Measurements from ENCODE around the gene SDK1. TPM values are rescaled to one million over a fixed set of nuclear protein-coding genes. Genes with fewer than 3 reads are reported as not detected.

The SDK1 gene
- total RNA-seq, 2 experiments from 2014 or later, result 0.10 to 0.17 TPM

DNA sequence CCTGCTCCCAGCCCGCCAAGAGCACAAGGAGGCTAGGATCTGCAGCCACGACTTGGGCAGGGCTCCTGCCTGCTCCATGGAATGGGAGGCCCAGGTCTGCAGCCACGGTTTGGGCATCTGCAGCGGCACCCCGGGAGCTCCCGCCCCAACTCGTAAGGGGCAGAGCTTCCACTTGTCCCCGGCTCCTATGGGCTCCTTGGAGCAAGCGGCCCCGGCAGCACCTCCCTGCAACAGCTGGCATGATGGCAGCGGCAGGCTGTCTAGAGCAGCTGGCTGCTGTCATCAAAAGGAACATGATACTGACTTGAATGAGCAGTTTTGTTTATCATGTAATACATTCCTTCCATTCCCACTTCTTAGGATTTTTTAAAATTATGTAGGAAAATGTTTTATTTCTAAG, 697.0 kb downstream of the SDK1 start:
- no peaks in the 10 kb centered on the region for H3K36me3 Mint-ChIP-seq (ENCODE audit: low read depth)
- no peak for DNase-seq
- H3K4me3 Mint-ChIP-seq, result no peak overlapping the region
- H3K27me3 Mint-ChIP-seq, result no peaks in the 10 kb centered on the region
- H3K27ac Mint-ChIP-seq, result no peak overlapping the region
- POLR2A ChIA-PET, result no interaction called here
- H3K9me3 Mint-ChIP-seq, result no peaks in the 10 kb centered on the region
- CTCF ChIA-PET, result no interaction called here
- H3K4me1 Mint-ChIP-seq, result no peaks in the 10 kb centered on the region

DNA sequence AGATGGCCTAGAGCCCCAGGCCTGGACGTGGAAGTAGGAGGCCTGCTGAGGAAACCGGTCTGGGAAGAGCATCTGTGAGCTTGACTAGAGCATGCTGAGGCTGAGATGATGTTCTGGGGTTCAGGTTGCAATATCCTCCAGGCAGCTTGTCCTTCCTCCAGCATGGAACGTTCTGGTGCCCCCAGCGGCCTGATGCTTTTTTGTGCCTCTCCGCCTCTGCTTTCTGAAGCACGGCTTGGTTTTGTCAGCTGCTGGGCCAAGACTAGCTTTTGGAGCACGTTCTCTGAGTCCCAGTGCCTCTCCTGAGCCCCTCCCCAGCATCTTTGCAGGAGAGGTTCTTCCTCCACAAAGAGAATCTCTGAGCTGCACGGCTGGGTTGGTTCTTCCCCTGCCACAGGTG, 699.1 kb downstream of the SDK1 start:
- H3K27ac Mint-ChIP-seq, result no peak overlapping the region
- H3K9me3 Mint-ChIP-seq, result no peaks in the 10 kb centered on the region
- POLR2A ChIA-PET, result no interaction called here
- H3K36me3 Mint-ChIP-seq (ENCODE audit: low read depth), result no peaks in the 10 kb centered on the region
- H3K4me3 Mint-ChIP-seq, result no peak overlapping the region
- H3K27me3 Mint-ChIP-seq, result no peaks in the 10 kb centered on the region
- CTCF ChIA-PET, result interaction anchor here (0.5 to 0.6 kb wide), 2 partner anchors 95 to 1056 kb away, joined by 4 to 5 read pairs; no protein-coding TSS in a partner anchor
- no peaks in the 10 kb centered on the region for H3K4me1 Mint-ChIP-seq
- DNase-seq, result no peak

DNA sequence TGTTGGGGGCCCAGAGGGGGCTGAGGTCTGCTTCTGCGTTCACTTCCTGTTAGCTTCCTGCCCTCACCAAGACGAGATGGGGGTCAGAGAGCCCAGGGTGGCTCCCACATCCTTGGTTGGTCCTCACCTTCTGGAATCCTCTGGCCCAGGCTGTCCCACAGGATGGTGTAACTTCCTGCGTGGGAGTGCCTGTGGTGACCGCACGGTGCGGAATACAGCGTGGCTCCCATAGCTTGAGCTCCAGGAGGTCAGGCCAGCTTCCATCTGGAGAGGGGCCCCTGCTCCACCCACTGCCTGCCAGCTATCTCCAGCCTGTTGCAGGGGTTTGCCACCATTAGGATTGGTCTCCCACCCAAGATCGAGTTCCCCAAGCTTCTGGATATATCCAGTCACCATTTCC, 699.9 kb downstream of the SDK1 start:
- DNase-seq, result no peak
- Mint-ChIP-seq H3K36me3 (ENCODE audit: low read depth) (no peaks in the 10 kb centered on the region), H3K27me3 (no peaks in the 10 kb centered on the region), H3K9me3 (no peaks in the 10 kb centered on the region), H3K4me1 (no peaks in the 10 kb centered on the region), H3K4me3 (no peak overlapping the region), H3K27ac (no peak overlapping the region)
- ChIA-PET POLR2A (no interaction called here), CTCF (interaction anchor here (0.5 kb wide), 1 partner anchor 27 kb away, joined by 4 read pairs; no protein-coding TSS in a partner anchor)

DNA sequence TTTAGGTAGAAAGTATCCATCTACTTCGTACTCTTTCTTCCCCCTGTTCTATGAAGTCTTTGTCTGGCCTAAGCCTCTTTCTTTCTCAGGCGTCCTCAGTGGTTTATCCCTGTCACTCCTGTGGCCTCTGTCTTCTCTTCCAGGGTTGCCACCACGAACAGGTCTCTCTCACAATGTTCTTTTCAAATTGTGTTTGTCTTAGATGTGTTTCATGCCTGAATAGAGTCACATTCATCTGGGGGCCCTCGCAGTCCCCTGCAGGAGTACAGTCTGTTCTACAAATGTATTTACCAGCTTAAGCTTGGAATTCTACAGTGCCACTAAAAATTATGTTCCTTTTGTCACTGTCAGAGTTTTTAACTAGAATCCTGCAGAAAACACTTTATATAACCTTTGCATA, 700.7 kb downstream of the SDK1 start:
- POLR2A ChIA-PET, result no interaction called here
- Mint-ChIP-seq H3K4me1 (no peaks in the 10 kb centered on the region), H3K4me3 (no peak overlapping the region), H3K9me3 (no peaks in the 10 kb centered on the region), H3K36me3 (ENCODE audit: low read depth) (no peaks in the 10 kb centered on the region), H3K27ac (no peak overlapping the region), H3K27me3 (no peaks in the 10 kb centered on the region)
- DNase-seq, result no peak
- CTCF ChIA-PET, result interaction anchor here (0.6 kb wide), 1 partner anchor 14 kb away, joined by 3 read pairs; no protein-coding TSS in a partner anchor

DNA sequence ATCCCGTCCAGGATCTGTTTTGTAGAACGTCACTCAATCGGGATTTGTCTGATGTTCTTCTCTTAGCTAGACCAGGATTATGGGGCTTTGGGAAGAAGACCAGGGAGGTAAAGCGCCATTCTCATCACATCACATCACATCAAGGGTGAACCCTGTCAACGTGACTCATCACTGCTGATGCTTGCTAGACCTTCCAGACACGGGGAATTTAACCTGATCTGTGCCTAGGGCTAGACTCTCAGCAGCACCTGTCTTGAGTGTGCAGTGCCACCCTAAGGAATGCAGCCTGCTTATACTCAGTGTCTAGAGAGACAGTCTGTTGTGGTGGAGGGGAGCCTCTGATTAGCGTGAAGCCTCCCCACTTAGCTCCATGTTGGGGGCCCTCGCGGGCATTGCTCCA, 702.5 kb downstream of the SDK1 start:
- no peaks in the 10 kb centered on the region for H3K27me3 Mint-ChIP-seq
- DNase-seq, result no peak
- no peaks in the 10 kb centered on the region for H3K9me3 Mint-ChIP-seq
- no peak overlapping the region for H3K4me3 Mint-ChIP-seq
- no peak overlapping the region for H3K27ac Mint-ChIP-seq
- H3K36me3 Mint-ChIP-seq (ENCODE audit: low read depth), result no peaks in the 10 kb centered on the region
- CTCF ChIA-PET, result no interaction called here
- POLR2A ChIA-PET, result no interaction called here
- no peaks in the 10 kb centered on the region for H3K4me1 Mint-ChIP-seq

DNA sequence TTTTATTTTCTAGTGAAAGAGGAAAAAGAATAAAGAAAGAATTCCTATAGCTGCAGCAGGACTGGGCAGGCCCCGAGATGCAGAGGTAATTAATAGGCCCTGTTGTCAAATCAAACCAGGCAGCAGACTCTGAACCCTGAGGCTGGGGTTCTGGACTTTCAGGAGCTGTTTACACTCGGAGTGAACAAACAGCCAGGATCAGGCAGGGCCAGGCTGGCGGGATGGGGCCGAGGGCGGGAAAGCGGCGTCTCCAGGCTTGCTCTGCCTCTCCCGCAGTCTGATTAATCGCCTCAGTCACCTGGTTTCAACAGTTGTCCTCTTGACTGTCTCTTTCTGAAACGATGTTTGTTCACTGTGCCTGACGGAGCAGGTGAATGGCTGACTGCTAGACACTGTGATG, 705.6 kb downstream of the SDK1 start:
- no peak for DNase-seq
- Mint-ChIP-seq H3K27me3 (no peaks in the 10 kb centered on the region), H3K4me1 (no peaks in the 10 kb centered on the region), H3K4me3 (no peak overlapping the region), H3K36me3 (ENCODE audit: low read depth) (no peaks in the 10 kb centered on the region), H3K9me3 (no peaks in the 10 kb centered on the region), H3K27ac (no peak overlapping the region)
- ChIA-PET CTCF (no interaction called here), POLR2A (no interaction called here)

DNA sequence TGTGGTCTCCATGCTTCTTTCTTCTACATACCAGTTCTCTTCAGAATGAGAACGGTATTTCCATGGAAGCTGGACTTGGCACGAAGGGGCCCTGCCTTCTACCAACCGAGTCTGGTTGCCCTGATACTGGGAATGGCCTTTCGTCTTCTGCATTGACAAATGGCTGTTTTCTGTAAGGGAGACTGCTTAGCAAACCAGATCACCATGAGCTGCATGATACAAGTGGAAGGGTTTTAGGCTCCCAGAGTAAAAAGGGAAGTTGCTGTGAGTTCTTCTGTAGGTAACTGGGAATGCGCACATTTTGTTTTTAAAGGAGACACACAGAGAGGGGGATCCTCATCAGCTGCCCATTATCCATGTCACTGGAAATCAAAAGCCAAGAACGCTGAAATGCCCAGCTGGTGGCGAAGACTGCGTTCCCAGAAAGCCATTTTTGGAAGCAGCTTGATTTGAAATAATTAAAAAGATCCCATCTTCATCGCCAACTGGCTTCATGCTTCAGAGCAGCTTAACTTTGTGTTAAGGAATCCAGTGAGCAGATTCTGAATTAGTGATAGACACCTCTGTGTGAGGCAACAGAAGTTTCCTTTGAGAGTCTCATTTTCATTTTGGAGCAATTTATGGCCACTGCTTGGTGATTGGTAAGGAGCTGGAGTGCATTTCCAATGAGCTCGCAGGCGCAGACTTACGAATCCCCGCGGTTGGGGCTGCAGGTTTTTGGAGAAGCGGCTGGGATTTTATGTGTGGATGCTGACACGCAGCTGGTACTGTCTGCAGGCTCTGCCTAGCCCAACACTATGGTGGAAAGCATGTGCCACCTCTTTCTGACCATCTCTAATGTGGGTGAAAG, 708.4 kb downstream of the SDK1 start:
- H3K4me1 Mint-ChIP-seq, result no peaks in the 10 kb centered on the region
- no peaks in the 10 kb centered on the region for H3K27me3 Mint-ChIP-seq
- no peaks in the 10 kb centered on the region for H3K9me3 Mint-ChIP-seq
- no peaks in the 10 kb centered on the region for H3K36me3 Mint-ChIP-seq (ENCODE audit: low read depth)
- no peak for DNase-seq
- CTCF ChIA-PET, result no interaction called here
- POLR2A ChIA-PET, result no interaction called here
- no peak overlapping the region for H3K27ac Mint-ChIP-seq
- H3K4me3 Mint-ChIP-seq, result no peak overlapping the region

DNA sequence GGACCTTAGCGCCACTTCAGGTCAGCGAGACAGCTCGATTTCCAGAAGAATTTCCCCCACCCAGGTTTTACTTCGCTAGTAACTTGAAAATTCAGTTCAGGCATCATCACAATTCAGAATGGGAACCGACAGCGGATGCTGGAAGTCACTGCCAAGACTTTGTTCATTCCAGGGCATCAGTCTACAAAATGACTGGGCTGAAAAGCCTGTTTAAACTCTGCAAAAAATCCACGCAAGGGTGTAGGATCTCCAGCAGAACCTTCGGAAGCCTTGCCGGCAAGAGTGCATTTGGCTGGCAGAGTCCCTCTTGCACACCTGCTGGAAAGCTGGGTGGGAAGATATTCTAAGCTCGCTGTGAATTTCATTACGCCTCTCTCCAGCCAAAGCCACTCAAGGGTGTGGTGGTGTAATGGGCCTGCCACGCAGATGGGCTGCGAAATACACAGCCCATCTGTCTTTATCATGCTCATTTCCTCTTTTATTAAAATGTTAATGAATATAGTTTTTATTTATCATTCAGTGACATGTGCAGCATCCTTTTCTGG, 709.1 kb downstream of the SDK1 start:
- H3K36me3 Mint-ChIP-seq (ENCODE audit: low read depth), result no peaks in the 10 kb centered on the region
- DNase-seq, result no peak
- H3K27ac Mint-ChIP-seq, result no peak overlapping the region
- H3K4me3 Mint-ChIP-seq, result no peak overlapping the region
- no peaks in the 10 kb centered on the region for H3K9me3 Mint-ChIP-seq
- ChIA-PET POLR2A (no interaction called here), CTCF (no interaction called here)
- H3K27me3 Mint-ChIP-seq, result no peaks in the 10 kb centered on the region
- no peaks in the 10 kb centered on the region for H3K4me1 Mint-ChIP-seq

DNA sequence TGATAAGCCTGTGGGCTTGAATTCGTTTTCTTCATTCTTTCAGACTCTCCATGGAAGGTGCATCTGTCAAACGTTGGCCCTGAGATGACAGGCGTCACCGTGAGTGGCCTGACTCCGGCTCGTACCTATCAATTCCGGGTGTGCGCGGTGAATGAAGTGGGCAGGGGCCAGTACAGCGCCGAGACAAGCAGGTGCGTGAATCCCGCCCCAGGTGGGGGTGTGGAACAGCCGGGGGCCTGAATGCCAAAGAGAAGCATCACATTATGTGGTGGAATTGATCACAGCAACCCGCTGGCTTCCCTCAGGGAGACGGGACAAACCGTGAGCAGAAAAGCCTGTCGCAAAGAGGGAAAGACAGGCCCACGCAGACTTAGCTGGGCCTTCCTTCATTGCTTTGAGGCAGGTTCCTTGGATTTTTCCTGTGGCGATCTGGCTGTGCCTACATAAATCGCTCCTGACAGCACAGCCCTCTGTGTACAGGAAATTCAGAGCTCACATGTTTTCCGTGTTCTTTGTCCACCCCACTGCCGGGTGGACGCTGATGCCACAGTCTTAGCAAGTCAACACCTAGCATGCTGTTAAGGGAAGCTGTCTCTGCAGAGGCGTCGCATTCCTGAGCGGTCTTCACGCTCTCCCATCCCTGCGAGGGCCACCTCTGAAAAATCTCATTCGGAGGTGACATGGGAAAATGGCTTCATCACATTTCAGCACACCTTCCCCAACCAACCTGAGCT, 710.0 kb downstream of the SDK1 start:
- CTCF ChIA-PET, result no interaction called here
- Mint-ChIP-seq H3K9me3 (no peaks in the 10 kb centered on the region), H3K36me3 (ENCODE audit: low read depth) (no peaks in the 10 kb centered on the region), H3K27ac (no peak overlapping the region), H3K27me3 (no peaks in the 10 kb centered on the region), H3K4me3 (no peak overlapping the region), H3K4me1 (no peaks in the 10 kb centered on the region)
- DNase-seq, result no peak
- POLR2A ChIA-PET, result no interaction called here

DNA sequence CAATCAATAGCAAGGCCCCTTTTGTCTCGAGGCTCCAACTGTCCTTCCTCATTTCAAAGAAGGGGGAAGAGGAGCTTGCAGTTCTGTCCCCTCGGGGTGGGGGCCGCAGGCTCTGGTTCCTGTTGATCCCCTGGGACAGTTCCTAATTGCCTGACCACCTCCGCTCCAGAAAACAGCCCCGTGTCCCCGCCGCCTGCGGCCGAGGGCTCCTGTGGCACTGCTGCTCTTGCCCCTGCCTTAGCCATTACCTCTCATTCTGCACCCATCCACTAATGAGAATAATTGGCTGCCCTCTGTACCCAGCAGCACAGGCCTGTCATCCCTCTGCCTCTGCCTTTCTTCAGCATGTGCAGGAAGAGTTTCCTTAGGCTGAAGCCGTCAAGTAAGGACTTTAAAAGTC, 712.7 kb downstream of the SDK1 start:
- Mint-ChIP-seq H3K36me3 (ENCODE audit: low read depth) (no peaks in the 10 kb centered on the region), H3K9me3 (peaks cover 3% of the 10 kb centered on the region), H3K4me1 (no peaks in the 10 kb centered on the region), H3K27ac (no peak overlapping the region), H3K4me3 (no peak overlapping the region), H3K27me3 (no peaks in the 10 kb centered on the region)
- DNase-seq, result no peak
- ChIA-PET POLR2A (no interaction called here), CTCF (no interaction called here)

DNA sequence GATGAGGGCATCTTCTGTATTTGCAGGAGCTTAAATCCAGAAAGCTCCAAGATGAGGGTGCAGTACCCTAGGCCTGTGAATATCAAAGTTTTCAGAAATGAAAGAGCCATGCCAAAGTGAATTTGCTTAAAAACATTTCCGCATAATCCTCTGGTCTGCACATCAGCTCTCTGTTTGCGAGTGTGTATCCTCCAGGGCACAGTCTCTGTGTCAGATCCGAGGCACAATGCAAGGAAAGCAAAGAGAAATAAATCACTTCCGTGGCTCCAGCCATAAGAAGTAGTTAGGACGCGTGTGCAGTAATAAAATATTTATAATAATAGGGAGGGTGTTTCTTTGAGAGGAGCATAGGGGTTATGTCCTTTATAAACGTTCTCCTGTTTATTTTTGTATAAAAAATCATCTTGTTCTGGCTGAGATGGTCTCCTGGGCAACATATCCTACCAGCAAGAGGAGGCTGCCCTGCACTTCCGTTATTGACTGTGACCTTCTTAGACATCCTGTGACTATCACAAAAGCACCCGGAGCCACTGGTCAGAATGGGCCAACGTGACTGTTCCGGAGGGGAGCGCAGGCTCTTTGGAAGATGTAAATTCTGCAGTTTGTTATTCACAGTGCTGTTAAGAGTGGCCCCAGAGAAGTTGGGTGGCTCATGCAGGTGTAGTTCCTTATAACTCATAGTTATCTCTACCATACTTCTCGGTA, 713.4 kb downstream of the SDK1 start:
- no peak overlapping the region for H3K4me3 Mint-ChIP-seq
- H3K36me3 Mint-ChIP-seq (ENCODE audit: low read depth), result no peaks in the 10 kb centered on the region
- H3K27me3 Mint-ChIP-seq, result no peaks in the 10 kb centered on the region
- DNase-seq, result no peak
- POLR2A ChIA-PET, result no interaction called here
- H3K27ac Mint-ChIP-seq, result no peak overlapping the region
- H3K4me1 Mint-ChIP-seq, result no peaks in the 10 kb centered on the region
- H3K9me3 Mint-ChIP-seq, result peaks cover 3% of the 10 kb centered on the region
- CTCF ChIA-PET, result no interaction called here

DNA sequence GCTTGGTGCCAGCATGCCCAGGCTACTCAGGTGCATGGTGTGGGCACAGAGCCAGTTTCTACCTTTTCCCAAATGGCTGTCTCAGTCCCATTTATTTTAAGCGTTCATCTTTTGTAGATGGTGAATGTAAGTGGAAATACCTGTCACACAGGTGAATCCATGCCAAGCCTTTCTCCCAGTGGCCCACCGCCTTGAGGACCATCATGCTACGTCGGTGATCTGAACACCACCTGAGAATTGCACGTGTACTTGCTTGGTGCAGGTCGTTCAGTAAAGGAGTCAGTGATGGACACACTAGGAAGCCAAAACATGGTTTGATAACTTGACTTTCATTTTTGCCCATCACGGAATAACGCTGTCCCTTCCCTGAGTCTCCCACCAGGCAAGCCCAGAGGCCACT, 714.3 kb downstream of the SDK1 start:
- Mint-ChIP-seq H3K27ac (no peak overlapping the region), H3K4me3 (no peak overlapping the region), H3K9me3 (peaks cover 7% of the 10 kb centered on the region), H3K27me3 (no peaks in the 10 kb centered on the region), H3K36me3 (ENCODE audit: low read depth) (no peaks in the 10 kb centered on the region), H3K4me1 (no peaks in the 10 kb centered on the region)
- ChIA-PET CTCF (no interaction called here), POLR2A (no interaction called here)
- DNase-seq, result no peak

DNA sequence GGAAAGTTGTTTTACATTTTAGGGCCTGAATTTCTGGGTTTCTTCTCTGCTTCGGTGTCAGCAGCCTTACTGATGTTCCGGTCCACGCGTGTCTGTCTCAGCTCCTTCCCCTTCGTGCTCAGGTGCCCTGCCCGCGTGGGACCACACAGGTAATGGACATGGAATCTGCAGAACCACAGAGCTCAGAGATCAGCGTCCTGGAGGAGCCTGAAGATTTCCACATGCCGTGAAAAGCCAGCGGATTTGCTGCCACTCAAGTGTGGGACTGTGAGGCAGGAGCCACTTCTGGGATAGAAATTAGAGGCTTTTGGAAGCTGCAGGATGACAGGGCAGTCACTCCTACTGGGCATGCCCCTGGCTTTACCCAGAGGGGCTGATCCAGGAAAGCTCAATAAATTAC, 714.9 kb downstream of the SDK1 start:
- Mint-ChIP-seq H3K36me3 (ENCODE audit: low read depth) (no peaks in the 10 kb centered on the region), H3K27me3 (no peaks in the 10 kb centered on the region), H3K4me3 (no peak overlapping the region), H3K4me1 (no peaks in the 10 kb centered on the region), H3K27ac (no peak overlapping the region), H3K9me3 (peaks cover 7% of the 10 kb centered on the region)
- no peak for DNase-seq
- ChIA-PET POLR2A (no interaction called here), CTCF (no interaction called here)

Measured in activated CD4-positive, alpha-beta T cell treated with anti-CD3 and anti-CD28 coated beads, Interleukin-2, amount 10 ng/mL, durations not matched to agents 7 days and 5 days (primary cell).